GM19239 (cell line): ENCODE measurements around the gene GPRC5B.

Experiments
- DNase-seq: peaks from one replicate; pipeline ENCODE4 v3.0.0; 2011; ENCODE audit warnings: low spot score; ENCODE audit not compliant: insufficient read length
- FAIRE-seq: peaks from 2 replicates; lab custom pipeline; 2011; peaks lifted over from hg19 to GRCh38; lab: Jason Lieb, UNC

Gene GPRC5B

DNA sequence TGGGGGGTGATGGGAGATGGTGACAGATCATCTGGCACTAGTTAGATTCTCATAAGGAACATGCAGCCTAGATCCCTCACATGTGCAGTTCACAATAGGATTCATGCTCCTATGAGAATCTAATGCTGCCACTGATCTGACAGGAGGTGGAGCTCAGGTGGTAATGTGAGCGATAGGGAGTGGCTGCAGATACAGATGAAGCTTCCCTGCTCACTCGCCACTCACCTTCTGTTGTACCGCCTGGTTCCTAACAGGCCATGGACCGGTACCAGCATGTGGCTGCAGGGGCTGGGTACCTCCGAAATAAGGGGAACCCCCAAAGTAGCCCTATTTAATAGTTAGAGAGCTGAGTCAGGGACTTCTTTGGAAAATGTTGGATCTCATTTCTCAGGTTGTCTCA is 60.4 kb downstream of the GPRC5B start:
- no peak for FAIRE-seq
- DNase-seq = no peak

DNA sequence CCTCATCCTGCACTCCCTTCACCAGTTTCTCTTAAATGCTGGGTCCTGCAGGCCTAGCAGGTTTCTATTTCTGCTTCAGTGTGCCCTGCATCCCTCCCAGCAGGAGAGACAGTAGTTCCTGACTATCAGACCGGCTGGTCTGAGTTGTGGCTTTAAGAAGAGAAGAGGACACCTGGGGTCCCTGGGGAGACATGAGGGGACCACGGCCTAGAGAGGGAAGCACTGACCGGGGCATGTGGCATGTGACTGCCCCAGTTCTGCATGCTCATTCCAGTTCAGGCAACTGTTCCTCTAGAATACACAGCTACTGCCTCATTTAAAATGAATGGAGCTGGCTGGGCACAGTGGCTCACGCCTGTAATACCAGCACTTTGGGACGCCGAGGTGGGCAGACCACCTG is 61.3 kb downstream of the GPRC5B start:
- DNase-seq (no peak), FAIRE-seq (no peak)

DNA sequence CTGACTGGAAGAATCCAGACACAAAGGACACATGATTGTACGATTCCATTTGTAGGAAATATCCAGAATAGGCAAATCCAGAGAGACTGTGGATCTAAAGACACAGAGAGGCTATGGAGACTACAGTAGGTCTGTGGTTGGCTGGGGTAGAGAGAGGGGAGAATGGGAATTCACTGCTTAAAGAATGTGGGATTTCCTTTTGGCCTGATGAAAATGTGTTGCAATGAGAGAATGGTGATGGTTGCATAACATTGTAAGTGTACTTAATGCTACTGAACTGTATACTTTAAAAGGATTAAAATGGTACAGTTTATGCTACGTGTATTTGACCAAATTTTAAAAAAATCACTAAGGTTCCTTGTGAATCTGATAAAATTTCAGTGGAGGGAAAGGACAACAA is 62.1 kb downstream of the GPRC5B start:
- FAIRE-seq = no peak
- DNase-seq = no peak

DNA sequence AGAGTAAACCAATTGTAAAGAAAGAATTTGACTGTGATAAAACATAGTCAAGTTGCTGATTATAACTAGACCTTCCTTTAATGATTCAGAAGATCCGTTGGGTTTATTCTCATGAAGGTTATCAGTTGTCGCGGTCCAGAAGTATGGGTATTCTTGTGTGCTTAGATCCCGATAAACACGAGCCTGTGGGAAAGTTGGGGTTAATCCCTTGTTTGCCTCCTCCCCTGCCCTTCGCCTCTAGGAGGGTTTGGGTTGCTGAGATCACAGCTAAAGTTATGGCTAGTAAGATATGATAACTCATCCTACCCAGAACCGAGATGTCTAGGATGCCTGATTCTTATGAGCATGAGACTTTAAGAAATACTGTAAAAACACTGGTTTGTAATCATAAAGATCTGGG is 66.8 kb downstream of the GPRC5B start:
- DNase-seq = no peak
- FAIRE-seq = no peak

DNA sequence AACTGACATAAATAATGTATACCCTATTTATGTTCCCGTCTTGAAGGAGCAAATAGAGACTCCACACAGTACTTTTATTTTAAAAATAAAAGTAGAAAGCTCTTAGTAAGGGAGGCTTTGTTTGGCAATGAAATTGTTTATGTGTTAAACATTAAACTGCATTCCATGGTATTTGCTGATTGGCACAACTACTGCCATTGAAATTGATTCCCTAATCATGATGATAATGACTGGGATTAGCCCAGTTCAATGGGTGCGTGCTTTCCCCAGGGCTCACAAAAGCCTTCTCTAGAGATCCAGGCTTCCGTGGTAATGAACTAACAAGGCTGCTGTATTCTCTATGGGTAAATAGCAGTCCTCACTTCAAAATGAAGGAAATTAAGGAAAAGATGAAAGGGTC is 67.5 kb downstream of the GPRC5B start:
- FAIRE-seq = no peak
- DNase-seq = no peak

DNA sequence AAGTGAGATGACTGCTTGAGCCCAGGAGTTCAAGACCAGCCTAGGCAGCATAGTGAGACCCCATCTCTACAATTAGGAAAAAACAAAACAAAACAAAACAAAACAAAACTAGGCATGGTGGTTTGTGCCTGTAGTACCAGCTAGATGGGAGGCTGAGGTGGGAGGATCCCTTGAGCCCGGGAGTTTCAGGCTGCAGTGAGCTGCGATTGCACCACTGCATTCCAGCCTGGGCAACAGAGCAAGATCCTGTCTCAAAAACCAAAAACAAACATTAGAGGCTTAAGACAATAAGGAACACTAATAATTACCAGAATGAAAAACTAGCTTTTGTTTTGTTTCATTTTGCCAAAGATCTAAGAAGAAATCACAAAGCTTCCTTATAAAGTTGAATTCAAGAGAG is 69.2 kb downstream of the GPRC5B start:
- no peak for FAIRE-seq
- no peak for DNase-seq

DNA sequence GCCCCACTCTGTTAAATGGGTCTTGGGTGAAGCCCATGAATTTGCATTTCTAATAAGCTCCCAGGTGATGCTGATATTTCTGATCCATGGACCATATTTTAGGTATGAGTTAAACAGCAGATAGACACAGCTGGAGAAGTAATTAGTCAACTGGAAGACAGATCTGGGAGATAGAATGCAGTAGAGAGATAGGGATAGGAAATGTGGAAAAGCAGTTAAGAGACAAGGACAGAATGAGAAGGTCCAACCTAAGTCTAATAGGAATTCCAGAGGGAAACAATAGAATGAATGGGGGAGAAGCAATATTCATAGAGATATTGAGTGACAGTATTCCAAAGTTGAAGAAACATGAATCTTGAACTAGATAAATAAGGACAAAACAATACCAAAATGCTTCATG is 71.7 kb downstream of the GPRC5B start:
- FAIRE-seq = no peak

DNA sequence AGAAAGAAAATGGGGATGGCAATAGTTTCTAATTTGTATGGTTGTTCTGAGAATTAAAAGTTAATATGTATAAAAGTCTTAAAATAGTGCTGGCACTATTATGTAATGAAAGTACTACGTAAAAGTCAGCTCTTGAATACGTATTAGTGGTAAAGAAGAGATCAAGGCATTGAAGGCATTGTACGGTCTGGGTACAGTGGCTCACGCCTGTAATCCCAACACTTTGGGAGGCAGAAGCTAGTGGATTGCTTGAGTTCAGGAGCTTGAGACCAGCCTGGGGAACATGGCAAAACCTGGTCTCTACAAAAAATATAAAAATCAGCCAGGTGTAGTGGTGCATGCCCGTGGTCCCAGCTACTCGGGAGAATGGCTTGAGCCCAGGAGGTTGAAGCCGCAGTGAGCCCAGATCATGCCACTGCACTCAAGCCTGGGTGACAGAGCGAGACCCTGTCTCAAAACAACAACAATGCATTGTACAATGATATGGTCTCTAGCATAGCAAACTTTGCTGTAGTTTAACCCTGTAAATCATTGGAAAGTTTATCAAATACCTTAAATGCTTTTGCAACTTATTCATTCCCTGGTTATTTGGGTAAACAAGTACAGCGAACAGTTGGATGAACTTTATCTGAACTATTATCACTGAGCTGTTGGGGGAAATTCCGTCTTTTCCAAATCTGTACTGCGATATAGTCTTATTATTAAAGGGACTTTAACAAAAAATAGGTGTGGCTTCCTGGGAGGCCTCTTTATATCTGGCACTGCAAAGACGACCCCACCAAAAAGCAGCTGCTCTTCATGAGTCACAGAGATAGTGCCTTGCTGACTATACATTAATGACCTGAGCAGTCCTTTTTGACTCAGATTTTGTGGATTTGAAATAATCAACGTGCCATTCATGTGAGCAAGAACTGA is 73.6 kb downstream of the GPRC5B start:
- FAIRE-seq (no peak), DNase-seq (no peak)

More for the DNA sequence above, 71.7 kb downstream of the GPRC5B start:
- DNase-seq = no peak

DNA sequence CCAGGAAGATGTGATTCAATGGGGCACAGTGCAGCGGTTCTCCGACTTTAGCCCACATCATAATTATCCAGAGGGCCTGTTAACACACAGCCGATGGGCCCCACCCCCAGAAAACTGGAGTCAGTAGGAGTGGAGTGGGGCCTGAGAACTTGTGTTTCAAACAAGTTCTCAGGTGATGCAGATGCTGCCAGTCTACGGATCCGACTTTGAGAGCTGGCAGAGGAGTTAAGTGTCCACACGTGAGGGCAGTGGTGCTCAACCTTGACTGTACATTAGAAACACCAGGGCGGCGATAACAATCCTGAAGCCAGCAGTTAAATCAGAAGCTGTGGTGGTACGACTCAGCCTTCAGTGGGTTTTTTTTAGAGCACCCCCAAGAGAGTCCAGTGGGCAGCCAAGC is 75.0 kb downstream of the GPRC5B start:
- FAIRE-seq (no peak), DNase-seq (no peak)

DNA sequence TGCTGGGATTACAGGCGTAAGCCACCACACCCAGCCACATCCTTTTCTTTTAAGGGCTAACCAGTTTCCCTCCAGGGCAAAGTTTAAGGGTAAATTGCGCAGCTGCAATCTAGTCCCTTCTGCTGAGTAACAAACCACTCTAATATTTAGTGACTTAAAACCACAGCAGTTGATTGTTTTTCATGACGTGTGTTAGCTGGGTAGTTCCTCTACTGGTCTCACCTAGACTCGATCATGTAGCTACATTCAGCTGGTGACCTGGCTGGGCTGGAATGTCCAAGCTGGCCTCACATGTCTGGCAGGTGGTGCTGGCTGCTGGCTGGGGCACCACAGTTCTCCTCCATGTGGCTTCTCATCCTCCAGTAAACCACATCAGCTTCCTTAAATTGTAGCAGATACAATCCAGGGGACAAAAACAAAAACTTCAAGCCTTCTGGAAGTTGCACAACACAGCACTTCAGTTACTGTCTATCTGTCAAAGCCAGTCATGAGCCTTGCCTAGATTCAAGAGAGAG is 75.5 kb downstream of the GPRC5B start:
- FAIRE-seq (peak; percentile 62), DNase-seq (no peak)

DNA sequence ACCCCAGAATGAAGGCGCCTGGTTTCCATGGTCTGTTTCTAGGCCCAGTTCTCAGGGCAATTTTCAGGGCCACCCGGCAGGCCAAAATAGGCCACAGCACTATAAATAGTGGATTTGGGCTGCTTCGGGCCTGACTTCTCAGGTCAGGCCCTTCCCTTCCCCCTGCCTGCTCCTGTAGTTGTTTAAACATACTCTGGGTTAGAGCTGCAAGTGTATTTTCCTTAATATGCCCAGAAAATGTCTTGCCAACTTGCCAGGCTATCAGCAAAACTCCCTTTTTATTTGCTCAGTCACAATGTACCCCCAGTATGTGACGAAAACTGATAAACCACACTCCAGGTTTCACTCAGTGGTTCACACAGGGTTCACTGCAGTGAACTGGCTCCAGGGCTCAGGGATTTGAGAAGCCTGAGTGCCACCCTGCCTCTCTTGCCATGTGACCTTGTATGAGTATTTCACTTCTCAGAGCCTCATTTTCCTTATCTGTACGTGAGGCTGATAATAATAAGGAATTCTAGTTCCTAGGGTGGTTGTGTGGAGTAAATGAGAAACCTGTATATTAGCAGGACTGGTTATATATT is 76.5 kb downstream of the GPRC5B start:
- DNase-seq = peak; percentile 30
- peak; percentile 80 for FAIRE-seq
